Measurements from ENCODE around the gene AFG3L2. TPM values are rescaled to one million over a fixed set of nuclear protein-coding genes. Genes with fewer than 3 reads are reported as not detected.

The AFG3L2 gene
- total RNA-seq, 1 experiment from 2014 or later: 73.5 TPM

- Histone ChIP-seq H3K23ac (ENCODE audit: insufficient read length, low read depth, low read length) (no peak overlapping the region), H3K27me3 (ENCODE audit: insufficient read depth, low read length) (no peaks in the 10 kb centered on the region), H2BK20ac (ENCODE audit: low read depth, low read length, poor library complexity, severe bottlenecking) (no peak overlapping the region), H3K27ac (ENCODE audit: insufficient read length, low read depth, low read length) (no peak overlapping the region), H3K4ac (ENCODE audit: low read depth, low read length) (no peak overlapping the region), H3K23me2 (ENCODE audit: insufficient read length, low read depth, low read length, poor library complexity, severe bottlenecking) (no peaks in the 10 kb centered on the region), H3K4me1 (ENCODE audit: insufficient read depth, low read length) (no peaks in the 10 kb centered on the region), H3K79me2 (ENCODE audit: insufficient read depth, low read length) (no peaks in the 10 kb centered on the region), H4K8ac (replicated peaks; ENCODE audit: insufficient read length, low read depth, low read length) (no peak overlapping the region), H2AK5ac (ENCODE audit: insufficient read length, low read length) (no peak overlapping the region), H3K9me3 (ENCODE audit: control insufficient read depth, low read depth, low read length) (no peaks in the 10 kb centered on the region), H3K9ac (ENCODE audit: extremely low read depth, insufficient read length, low read length) (no peak overlapping the region), H2AFZ (ENCODE audit: low read length) (no peak overlapping the region), H2BK5ac (ENCODE audit: insufficient read length, low read length) (no peak overlapping the region), H3K4me2 (ENCODE audit: insufficient read depth, insufficient read length, low read length) (no peak overlapping the region), H3K18ac (ENCODE audit: insufficient read length, low read depth, low read length) (no peak overlapping the region), H2BK12ac (ENCODE audit: insufficient read length, low read depth, low read length) (no peak overlapping the region), H4K91ac (ENCODE audit: insufficient read length, low read depth, low read length) (no peak overlapping the region), H3K56ac (ENCODE audit: insufficient read length, low read depth, low read length) (no peak overlapping the region), H2BK15ac (ENCODE audit: low read depth, low read length) (no peak overlapping the region), H3K79me1 (ENCODE audit: insufficient read depth, low read depth, low read length, poor library complexity, severe bottlenecking) (no peaks in the 10 kb centered on the region), H3K14ac (ENCODE audit: insufficient read depth, low read length) (no peak overlapping the region), H3T11ph (ENCODE audit: low read length) (no peak overlapping the region), H4K5ac (ENCODE audit: insufficient read length, low read depth, low read length) (no peak overlapping the region), H2BK120ac (ENCODE audit: low read depth, low read length, poor library complexity, severe bottlenecking) (no peak overlapping the region), H4K20me1 (ENCODE audit: control insufficient read depth, insufficient read depth, insufficient read length) (no peaks in the 10 kb centered on the region)
- Mint-ChIP-seq H3K36me3 (ENCODE audit: insufficient read depth in 1 of 3, low read depth in 3 of 3) (peaks cover 29 to 74% (median 55%) of the 10 kb centered on the region in 3 experiments; a peak in 6 of 7 replicates), H3K27me3 (ENCODE audit: low read depth) (no peaks in the 10 kb centered on the region), H3K4me3 (no peak overlapping the region), H3K9me3 (no peaks in the 10 kb centered on the region; a peak in 1 of 5 replicates), H3K4me1 (peaks cover 7 to 9% of the 10 kb centered on the region in 2 experiments; a peak in 3 of 4 replicates), H3K27ac (peak overlapping the region in 2 of 3 experiments; percentile 4 to 77; a peak in 4 of 7 replicates)
- TF ChIP-seq CTCF (conservative IDR thresholded peaks at IDR 0.05): peak; percentile 98
- DNase-seq: peak; percentile 93
- WGBS (ENCODE audit: extremely low coverage, insufficient read length, low lambda C conversion rate): no CpG with 5 or more reads among the region's 11 CpGs
Measured at GRCh38 chr18:12327510-12328178, 49.4 kb downstream of the AFG3L2 start.
